GM23338 (cell line): ENCODE results near the gene TMEM218.

ENCODE experiments used
- CREB1 ChIP-seq: fragments of 250-450 bp; sonication (Bioruptor Pico); IDR thresholded peaks from 2 replicates; pipeline ENCODE4 v1.5.0; 2020; ENCODE audit warnings: low read depth, mild to moderate bottlenecking, moderate library complexity
- POLR2AphosphoS5 ChIP-seq: IDR thresholded peaks from 2 replicates; pipeline ENCODE4 v1.6.1; 2016; ENCODE audit warnings: antibody characterized with exemption, low read depth
- TF ChIP-seq, protein P1 (sequence below), 2 experiments: fragments of 200-600 bp in 1 of 2; sonication (generic) in 1 of 2; conservative IDR thresholded peaks; 2 replicates each; pipeline versions ENCODE4 v1.5.1 to v1.6.1; 2016 to 2017; ENCODE audit warnings: antibody characterized with exemption in 2 of 2, low read depth in 2 of 2, mild to moderate bottlenecking in 2 of 2, moderate library complexity in 1 of 2

- TF ChIP-seq, protein P1, sequence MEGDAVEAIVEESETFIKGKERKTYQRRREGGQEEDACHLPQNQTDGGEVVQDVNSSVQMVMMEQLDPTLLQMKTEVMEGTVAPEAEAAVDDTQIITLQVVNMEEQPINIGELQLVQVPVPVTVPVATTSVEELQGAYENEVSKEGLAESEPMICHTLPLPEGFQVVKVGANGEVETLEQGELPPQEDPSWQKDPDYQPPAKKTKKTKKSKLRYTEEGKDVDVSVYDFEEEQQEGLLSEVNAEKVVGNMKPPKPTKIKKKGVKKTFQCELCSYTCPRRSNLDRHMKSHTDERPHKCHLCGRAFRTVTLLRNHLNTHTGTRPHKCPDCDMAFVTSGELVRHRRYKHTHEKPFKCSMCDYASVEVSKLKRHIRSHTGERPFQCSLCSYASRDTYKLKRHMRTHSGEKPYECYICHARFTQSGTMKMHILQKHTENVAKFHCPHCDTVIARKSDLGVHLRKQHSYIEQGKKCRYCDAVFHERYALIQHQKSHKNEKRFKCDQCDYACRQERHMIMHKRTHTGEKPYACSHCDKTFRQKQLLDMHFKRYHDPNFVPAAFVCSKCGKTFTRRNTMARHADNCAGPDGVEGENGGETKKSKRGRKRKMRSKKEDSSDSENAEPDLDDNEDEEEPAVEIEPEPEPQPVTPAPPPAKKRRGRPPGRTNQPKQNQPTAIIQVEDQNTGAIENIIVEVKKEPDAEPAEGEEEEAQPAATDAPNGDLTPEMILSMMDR (conservative IDR thresholded peaks at IDR 0.05; ENCODE audit: low read depth in 2 of 2), result no peak
- no peak for TF ChIP-seq POLR2AphosphoS5
- TF ChIP-seq CREB1, result no peak
Observed at GRCh38 chr11:125081098-125081798, 30.2 kb downstream of the TMEM218 start.
